KOPT-K1 (cell line): Measurements from ENCODE around the gene BAX.

Experiments used
- H3K27ac ChIP-seq: fragments of 200-600 bp; sonication (generic); 2 replicates; pipeline ENCODE4 v1.5.1; 2016; ENCODE audit warnings: antibody characterized with exemption, mild to moderate bottlenecking, low read depth, low read length; ENCODE audit not compliant: poor library complexity, severe bottlenecking
- H3K36me3 ChIP-seq: fragments of 200-600 bp; sonication (generic); 2 replicates; pipeline ENCODE4 v1.5.1; 2017; ENCODE audit warnings: antibody characterized with exemption, mild to moderate bottlenecking, low read length, moderate library complexity; ENCODE audit not compliant: insufficient read depth
- H3K9me3 ChIP-seq: fragments of 200-600 bp; sonication (generic); 2 replicates; pipeline ENCODE4 v1.5.1; 2017; ENCODE audit warnings: antibody characterized with exemption, low read length, mild to moderate bottlenecking; ENCODE audit not compliant: insufficient read depth, poor library complexity, severe bottlenecking

BAX gene

DNA sequence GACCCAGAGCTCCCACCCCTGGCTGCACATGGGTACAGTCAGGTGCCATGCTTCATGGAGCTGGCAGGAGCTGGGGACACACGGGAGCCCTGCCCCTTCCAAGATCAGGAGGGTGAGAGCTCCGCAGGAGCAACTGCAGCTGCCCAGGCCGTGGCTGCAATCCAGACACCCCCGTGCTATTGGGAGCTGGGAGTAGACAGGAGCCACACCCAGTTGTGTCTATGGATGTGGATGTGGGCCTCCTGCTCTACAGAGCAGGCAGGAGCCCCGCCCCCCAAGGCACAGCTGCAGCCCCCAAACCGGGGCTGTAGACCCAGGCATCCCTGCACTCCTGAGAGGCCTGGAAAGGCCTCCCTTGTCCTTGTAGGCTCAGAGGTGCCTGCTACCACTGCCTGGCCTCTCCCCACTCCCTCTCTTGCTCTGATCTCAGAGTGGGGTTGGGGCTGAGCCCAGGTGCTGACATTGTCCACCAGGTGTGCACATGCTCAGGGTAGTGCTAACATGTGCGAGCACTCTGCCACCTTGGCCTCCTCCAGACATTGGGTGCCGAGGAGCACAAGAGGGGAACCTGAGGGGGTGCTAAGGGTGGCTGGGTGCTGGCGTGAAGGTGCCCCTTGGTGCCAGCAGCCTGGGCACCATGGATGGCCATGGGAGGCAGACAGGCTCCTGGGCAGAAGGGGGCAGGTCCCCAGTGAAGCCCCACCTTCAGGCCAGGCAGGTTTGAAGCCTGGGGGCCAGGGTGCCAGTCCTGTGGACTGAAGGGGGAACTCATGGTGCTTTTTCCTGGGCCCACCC is 8.0 kb upstream of the BAX start:
- no peaks in the 10 kb centered on the region for H3K36me3 ChIP-seq
- peaks cover 28% of the 10 kb centered on the region for H3K9me3 ChIP-seq

DNA sequence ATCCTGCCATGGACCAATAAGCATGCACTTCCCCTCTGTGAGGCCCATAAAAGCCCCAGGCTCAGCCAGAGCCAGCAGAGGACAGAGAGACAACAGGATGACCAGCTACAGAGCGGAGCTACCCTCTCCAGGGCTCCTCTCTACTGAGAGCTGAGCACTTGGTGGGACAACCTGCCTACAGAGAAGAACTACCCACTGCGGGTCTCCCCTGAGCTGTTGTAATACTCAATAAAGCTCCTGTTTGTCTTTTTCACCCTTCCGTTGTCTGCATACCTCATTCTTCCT is 7.5 kb upstream of the BAX start:
- H3K27ac ChIP-seq = no peak overlapping the region

More for the DNA sequence above, 8.0 kb upstream of the BAX start:
- no peak overlapping the region for H3K27ac ChIP-seq

DNA sequence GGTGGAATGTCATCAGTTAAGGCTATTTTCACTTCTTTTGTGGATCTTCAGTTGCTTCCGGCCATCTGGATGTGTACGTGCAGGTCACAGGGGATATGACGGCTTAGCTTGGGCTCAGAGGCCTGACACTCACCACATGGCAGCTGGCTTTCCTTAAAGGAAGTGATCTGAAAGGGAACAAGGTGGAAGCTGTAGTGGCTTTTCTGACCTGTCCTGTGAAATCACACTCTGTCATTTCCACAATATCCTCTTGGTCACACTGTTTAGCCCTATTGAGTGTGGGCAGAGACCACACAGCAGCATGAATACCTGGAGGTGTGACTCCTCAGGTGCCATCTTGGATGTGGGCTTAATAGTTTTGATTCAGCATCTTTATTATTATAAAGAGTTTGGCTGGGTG is 4.5 kb upstream of the BAX start:
- Histone ChIP-seq H3K9me3 (peaks cover 28% of the 10 kb centered on the region), H3K36me3 (no peaks in the 10 kb centered on the region), H3K27ac (no peak overlapping the region)

More for the DNA sequence above, 7.5 kb upstream of the BAX start:
- no peaks in the 10 kb centered on the region for H3K36me3 ChIP-seq
- peaks cover 28% of the 10 kb centered on the region for H3K9me3 ChIP-seq

DNA sequence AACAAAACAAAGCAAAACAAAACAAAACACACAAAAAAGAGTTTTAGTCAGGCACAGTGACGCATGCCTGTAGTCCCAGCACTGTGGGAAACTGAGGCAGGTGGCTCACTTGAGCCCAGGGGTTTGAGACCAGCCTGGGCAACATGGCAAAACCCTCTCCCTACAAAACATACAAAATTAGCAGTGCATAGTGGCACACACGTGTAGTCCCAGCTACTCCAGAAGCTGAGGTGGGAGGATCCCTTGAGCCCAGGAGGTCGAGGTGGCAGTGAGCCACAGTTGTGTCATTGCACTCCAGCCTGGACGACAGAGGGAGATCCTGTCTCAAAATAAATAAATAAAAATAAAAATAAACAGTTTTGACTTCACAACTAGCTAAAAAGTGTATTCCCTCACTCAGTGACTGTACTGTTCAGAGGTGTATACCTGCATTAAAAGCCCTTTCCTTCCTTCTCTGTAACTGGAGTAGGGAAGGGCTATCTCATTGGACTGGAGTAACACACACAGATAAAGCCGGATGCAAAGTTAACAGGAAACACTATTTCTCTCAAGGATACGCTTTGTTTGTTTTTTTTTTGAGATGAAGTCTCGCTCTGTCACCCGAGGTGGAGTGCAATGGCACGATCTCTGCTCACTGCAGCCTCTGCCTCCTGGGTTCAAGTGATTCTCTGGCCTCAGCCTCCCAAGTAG is 3.7 kb upstream of the BAX start:
- peaks cover 25% of the 10 kb centered on the region for H3K9me3 ChIP-seq
- H3K27ac ChIP-seq = no peak overlapping the region
- H3K36me3 ChIP-seq = peaks cover 2% of the 10 kb centered on the region; the same call in 1 of the 2 replicates

DNA sequence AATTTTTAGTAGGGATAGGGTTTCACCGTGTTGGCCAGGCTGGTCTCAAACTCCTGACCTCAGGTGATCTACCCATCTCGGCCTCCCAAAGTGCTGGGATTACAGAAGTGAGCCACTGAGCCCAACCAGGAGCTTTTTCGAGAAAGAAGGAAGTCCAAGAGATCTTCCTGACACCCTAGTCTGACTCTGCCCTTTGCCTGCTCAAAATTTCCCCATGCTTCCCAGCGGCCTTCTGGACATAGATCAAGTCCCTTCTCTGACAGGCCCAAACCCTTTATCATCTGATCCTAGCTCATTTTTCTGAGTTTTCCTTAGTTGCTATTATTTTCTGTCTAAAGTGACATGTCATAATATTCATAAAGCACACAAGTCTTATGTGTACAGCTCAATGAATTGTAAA is 1.5 kb upstream of the BAX start:
- peaks cover 16% of the 10 kb centered on the region for H3K36me3 ChIP-seq
- no peak overlapping the region for H3K27ac ChIP-seq
- H3K9me3 ChIP-seq = peaks cover 3% of the 10 kb centered on the region

DNA sequence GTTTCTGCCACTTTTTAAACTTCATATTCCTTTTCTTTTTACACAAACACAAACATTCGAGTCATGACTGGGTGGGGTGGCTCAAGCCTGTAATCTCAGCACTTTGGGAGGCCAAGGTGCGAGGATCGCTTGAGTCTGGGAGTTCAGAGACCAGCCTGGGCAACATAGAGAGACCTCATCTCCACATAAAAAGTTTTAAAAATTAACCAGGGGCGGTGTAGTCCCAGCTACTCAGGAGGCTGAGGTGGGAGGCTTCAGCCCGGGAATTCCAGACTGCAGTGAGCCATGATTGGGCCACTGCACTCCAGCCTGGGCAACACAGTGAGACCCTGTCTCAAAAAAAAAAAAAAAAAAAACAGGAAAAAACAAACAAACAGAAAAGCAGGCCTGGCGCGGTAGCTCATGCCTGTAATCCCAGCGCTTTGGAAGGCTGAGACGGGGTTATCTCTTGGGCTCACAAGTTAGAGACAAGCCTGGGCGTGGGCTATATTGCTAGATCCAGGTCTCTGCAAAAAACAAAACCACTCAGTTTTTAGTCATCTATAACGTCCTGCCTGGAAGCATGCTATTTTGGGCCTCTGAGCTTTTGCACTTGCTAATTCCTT is 583 bp upstream of the BAX start:
- Histone ChIP-seq H3K9me3 (no peaks in the 10 kb centered on the region), H3K27ac (peak overlapping the region; percentile 88)

DNA sequence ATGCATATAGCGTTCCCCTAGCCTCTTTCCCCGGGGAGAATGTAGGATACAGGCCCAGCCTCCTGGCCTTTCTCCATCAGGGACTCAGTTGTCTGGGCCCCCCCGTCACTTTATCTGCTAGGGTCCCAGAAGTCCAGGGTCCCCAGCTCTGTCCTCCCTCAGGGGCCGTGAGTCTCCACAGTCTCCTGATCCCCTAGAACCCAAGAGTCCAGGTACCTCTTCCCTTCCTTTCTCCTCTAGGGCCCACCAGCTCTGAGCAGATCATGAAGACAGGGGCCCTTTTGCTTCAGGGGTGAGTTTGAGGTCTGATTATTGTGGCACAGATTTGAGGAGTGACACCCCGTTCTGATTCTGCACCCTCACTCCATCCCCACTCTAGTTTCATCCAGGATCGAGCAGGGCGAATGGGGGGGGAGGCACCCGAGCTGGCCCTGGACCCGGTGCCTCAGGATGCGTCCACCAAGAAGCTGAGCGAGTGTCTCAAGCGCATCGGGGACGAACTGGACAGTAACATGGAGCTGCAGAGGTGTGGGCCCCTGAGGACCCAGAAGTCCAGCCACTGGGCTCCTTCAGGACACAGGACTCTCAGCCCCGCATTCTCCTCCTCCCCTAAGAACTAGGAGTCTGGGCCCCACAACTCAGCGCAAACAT is 758 bp downstream of the BAX start:
- H3K9me3 ChIP-seq = no peaks in the 10 kb centered on the region
- peaks cover 22% of the 10 kb centered on the region for H3K36me3 ChIP-seq
- H3K27ac ChIP-seq = peak overlapping the region; percentile 88

More for the DNA sequence above, 583 bp upstream of the BAX start:
- peaks cover 22% of the 10 kb centered on the region for H3K36me3 ChIP-seq

DNA sequence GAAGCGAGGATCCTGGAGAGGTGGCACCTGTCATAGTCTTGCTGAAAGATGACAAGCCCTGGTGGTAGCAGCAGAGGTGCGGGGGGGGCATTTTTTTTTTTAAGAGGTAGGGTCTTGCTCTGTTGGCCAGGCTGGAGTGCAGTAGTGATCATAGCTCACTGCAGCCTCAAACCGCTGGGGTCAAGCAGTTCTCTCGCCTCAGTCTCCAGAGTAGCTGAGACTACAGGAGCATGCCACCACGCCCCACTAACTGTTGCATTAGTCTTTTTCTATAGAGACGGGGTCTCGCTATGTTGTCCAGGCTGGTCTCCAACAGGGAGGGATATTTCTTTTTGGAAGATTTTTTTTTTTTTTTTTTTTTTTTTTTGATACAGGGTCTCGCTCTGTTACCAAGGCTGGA is 3.3 kb downstream of the BAX start:
- Histone ChIP-seq H3K36me3 (peaks cover 30% of the 10 kb centered on the region), H3K27ac (no peak overlapping the region), H3K9me3 (no peaks in the 10 kb centered on the region)

DNA sequence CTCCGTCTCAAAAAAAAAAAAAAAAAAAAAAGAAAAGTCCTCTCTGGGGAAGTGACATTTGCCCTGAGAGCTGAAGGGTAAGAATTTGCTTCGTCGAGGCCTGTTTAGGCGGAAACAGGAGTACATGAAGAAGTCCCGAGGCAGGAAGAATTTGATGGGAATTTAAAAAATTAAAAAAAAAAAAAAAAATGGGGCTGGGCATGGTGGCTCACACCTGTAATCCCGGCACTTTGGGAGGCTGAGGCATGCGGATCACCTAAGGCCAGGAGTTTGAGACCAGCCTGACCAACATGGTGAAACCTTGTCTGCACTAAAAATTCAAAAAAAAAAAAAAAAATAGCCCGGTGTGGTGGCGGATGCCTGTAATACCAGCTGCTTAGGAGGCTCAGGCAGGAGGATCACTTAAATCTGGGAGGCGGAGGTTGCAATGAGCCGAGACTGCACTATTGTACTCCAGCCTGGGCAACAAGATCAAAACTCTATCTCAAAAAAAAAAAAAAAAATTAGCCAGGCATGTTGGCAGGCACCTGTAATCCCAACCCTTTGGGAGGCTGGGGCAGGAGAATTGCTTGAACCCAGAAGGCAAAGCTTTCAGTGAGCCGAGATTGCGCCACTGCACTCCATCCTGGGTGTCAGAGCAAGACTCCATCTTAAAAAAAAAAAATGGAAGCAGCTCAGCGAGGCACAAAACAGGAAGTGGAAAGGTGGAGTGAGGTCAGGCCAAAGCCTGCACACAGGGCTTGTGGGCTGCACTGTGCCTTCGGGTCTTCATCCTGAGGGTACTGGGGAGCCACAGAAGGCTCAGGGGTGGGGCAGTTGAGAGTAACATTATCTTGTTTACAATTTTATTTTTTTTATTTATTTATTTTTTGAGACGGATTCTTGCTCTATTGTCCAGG is 4.9 kb downstream of the BAX start:
- H3K27ac ChIP-seq = no peak overlapping the region
- peaks cover 30% of the 10 kb centered on the region for H3K36me3 ChIP-seq
- no peaks in the 10 kb centered on the region for H3K9me3 ChIP-seq

DNA sequence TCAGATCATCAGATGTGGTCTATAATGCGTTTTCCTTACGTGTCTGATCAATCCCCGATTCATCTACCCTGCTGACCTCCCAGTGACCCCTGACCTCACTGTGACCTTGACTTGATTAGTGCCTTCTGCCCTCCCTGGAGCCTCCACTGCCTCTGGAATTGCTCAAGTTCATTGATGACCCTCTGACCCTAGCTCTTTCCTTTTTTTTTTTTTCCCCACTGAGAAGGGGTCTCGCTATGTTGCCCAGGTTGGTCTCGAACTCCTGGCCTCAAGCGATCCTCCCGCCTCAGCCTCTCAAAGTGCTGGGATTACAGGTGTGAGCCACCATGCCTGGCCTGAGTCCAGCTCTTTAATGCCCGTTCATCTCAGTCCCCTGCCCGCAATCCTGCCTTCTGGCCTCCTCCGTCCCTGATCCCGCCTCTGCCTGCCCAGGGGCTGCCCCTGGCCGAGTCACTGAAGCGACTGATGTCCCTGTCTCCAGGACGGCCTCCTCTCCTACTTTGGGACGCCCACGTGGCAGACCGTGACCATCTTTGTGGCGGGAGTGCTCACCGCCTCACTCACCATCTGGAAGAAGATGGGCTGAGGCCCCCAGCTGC is 6.5 kb downstream of the BAX start:
- Histone ChIP-seq H3K36me3 (peaks cover 29% of the 10 kb centered on the region), H3K9me3 (no peaks in the 10 kb centered on the region), H3K27ac (peak overlapping the region; percentile 85)

DNA sequence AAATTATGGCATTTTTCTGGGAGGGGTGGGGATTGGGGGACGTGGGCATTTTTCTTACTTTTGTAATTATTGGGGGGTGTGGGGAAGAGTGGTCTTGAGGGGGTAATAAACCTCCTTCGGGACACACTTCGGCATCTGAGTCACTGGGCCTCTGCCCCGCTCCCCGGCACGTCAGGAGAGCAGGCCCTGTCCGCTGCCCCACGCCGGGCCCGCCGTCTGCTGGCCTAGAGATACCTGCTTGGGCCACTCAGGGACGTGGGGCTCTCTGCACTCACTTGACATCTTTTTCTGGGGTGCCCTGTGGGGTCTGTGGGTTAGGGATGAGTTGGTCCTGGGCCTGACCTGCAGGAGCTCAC is 7.0 kb downstream of the BAX start:
- peaks cover 31% of the 10 kb centered on the region for H3K36me3 ChIP-seq
- H3K27ac ChIP-seq = peak overlapping the region; percentile 85
- no peaks in the 10 kb centered on the region for H3K9me3 ChIP-seq

DNA sequence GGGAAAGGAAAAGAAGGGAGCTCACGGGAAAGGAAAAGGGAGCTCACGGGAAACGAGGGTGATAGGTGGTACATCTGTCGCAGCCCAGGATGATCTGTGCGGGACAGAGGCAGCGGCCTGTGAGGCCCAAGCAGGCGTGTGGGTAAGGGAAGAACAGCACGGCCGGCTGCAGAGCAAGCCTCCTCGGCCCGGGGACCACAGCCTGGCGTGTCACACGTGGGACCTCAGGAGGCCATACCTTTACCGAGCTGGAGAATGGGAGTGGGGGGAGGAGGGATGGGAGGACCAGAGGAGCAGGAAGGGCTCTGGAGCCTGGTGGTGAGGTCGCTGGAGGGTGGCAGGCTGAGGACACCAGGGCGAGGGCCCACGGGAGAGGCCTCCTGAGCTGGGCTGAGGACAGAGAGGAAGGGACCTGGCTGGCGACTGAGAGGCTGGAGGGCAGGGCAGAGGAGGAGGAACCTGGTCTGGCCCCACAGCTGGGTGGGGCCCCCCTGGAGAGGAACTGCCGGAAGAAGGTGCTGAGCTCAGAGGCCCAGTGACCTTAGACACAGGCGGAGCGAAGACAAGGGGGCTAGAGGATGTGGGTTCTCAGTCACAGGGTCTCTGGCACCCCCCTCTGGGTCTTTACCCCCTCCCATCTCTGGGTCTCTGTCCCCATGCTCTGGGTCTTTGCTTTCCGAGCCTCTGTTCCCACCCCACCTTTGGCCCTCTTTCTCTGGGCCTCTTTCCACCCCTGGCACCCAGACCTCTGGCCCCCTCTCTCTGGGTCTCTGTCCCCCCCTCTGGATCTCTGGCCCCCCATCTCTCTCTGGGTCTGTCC is 7.6 kb downstream of the BAX start:
- Histone ChIP-seq H3K27ac (peak overlapping the region; percentile 85), H3K9me3 (no peaks in the 10 kb centered on the region), H3K36me3 (peaks cover 37% of the 10 kb centered on the region)

DNA sequence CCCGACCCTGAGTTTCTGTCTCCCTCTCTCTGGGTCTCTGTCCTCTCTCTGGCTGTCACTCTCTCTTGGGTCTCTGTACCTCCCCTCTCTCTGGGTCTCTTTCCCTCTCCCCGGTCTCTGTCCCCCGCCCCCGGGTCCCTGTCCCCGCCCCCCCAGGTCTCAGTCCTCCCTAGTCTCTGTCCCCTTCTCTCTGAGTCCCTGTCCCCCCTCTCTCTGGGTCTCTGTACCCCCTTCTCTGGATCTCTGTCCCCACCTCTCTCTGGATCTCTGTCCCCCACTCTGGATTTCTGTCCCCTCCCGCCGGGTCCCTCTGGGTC is 8.1 kb downstream of the BAX start:
- H3K9me3 ChIP-seq = no peaks in the 10 kb centered on the region
- peak overlapping the region; percentile 85 for H3K27ac ChIP-seq
- H3K36me3 ChIP-seq = peaks cover 37% of the 10 kb centered on the region
